GM21447 (cell line): ENCODE data around the gene CFAP299.
"Not testable (repeated sequence)": the region's sequence is repeated elsewhere in the genome, so short reads cannot be mapped to it uniquely, and the experiment has no call there.

ENCODE experiments used
- ATAC-seq: cut with Tn5 transposase; IDR thresholded peaks from one replicate; pipeline ENCODE4 v1.9.1; 2021; ENCODE audit not compliant: unreplicated experiment

The CFAP299 gene

DNA sequence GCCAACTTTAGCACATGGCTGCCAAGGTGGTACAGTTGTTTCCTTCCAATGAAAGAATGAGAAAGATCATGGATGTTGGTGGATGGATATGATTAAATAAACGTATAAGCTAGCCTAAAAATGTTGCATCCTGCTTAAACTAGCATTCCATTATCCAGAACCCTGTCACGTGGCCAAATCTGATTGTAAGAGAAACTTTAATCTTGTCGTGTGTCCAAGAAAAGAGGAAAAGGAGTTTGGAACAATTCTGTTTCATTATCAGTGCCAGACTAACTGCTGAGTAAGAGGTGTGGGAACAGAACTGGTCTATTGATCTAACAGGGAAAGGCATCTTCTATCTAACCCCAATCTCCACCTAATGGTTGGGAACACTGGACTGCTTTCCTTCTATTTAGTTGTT lies 369.8 kb downstream of the CFAP299 start:
- ATAC-seq = no peak

DNA sequence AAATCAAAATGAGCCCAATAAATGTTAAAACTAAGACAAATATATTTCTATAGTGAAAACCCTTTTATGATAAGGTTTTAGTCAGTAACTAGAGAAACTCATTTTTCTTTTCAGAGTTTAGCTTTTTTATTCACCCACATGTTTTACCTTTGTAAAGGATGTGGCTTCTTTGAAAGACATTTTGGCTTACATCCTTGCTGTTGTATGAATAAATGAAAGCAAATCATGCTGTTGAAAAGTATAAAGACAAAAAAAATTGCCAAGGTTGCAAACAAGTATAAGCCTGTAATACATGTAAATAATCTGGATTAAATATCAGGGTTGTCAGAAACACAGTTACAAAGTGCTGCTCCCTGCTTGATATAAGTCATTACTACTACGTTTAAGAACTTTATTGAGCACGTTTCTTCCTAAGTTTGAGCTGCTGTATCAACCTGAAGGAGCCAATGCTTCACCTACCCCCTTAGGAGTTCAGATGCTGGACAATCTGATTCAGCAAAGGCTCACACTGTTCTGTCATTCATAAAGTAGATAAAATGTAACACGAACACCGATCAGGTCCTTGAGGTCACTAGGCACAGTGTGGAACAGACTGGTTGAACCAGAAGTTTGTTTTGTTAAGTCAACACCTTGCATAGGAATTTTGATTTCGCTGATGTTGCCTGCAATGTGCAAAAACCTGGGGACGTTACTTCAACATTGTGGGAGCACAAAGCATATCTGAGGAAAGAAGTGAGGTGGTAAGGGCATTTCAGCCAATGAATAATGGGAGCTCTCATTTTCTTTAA lies 373.7 kb downstream of the CFAP299 start:
- no peak for ATAC-seq

GRCh38 chr4:80710748-80711451 lies 375.4 kb downstream of the CFAP299 start:
- ATAC-seq = no peak

DNA sequence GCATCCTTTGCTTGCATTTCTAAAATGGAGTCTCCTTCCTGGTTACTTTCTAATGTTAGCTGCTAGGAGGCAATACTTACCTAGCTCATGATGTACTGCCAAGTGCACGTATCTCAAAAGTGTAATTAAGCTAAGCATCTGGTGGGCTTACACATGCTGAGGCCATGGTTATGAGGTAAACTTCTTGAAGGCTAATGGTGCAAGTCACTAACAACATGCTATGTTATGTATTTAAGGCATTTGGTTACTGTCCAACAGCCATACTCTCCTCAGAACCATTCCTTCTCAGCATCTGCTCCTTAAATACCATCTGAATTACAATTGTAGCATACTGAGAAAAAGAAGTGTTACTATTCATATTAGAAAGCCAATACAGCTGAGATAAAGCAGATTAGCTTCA lies 376.4 kb downstream of the CFAP299 start:
- ATAC-seq = no peak

DNA sequence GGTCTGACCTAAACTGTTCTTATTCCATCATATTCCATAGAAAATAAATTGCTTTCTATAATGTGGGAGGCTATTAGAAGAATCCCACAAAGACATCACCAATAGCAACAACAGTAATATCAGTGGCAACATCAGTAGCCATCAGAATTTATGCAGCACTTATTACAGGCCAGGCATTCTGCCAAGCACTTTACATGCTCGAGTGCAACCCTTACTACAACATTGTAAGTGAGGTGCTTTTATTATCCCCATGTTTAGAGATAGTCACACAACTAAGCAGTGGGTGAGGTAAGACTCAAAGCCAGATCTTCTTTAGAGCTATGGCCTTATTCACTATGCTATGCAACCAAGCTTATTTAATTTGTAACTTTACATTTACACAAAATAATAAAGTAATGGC lies 377.9 kb downstream of the CFAP299 start:
- ATAC-seq = no peak

GRCh38 chr4:80717204-80717603 lies 381.7 kb downstream of the CFAP299 start:
- no peak for ATAC-seq

GRCh38 chr4:80726471-80726870 lies 390.9 kb downstream of the CFAP299 start:
- ATAC-seq = no peak

- ATAC-seq = no peak
These were observed 394.6 kb downstream of the CFAP299 start for GRCh38 chr4:80730158-80730557.

DNA sequence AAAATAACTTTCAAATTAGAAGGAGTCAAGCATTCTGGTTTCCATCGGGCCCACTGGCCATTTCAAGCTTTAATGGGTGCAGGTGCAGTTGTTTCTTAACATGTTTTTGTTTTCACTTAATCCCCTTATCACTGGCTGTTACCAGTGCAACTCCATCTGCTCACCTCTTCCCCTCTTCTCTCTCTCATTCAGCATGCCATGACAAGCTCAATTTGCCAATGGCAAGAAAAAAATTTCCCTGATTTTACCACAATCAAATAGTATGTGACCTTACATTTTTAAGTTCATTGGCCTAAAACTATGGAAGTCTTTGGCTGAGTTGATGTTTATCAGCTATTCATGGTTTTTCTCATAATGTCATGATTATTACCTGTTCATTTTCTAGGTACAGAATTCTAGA lies 395.9 kb downstream of the CFAP299 start:
- no peak for ATAC-seq

DNA sequence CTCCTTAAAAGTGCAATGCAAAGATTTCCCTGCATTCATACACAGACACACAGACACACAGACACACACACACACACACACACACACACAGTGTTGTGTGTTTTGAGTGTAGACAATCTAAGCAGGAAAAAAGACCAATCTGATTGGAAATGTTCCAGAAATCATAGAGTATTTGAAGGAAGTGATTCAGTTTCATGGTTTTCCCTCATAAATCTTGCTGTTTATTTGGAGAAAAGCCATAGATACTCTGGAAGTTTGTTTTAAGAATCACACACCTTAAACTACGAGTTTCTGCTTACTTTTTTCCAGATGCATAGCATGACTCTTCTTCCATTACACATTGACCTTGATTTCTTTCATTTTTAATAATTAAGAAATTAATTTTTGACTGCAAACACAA lies 396.5 kb downstream of the CFAP299 start:
- no peak for ATAC-seq

DNA sequence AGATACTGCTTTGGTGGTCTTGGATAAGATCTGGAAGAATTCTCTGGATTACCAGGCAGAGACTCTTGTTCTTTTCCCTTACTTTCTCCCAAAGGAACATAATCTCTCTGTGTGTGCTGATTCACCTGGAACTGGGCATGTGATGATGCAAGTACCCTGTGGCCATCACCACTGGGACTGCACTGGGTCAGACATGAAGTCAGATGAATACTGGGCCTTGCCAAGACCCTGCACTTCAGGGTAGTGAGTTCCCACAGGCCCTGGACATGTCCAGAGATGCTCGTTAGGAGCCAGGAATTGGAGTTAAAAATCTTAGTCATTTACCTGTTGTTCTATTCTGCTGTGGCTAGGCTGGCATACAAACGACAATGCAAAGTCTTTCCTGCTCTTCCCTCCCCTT lies 404.8 kb downstream of the CFAP299 start:
- no peak for ATAC-seq

DNA sequence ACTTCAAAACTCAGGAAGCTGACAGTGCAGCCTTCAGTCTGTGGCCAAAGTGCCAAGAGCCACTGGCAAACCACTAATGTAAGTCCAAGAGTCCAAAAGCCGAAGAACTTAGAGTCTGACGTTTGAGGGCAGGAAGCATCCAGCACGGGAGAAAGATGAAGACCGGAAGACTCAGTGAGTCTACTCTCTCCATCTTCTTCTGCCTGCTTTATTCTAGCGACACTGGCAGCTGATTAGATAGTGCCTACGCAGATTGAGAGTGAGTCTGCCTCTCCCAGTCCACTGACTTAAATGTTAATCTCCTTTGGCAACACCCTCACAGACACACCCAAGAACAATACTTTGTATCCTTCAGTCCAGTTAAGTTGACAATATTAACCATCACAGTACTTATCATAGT lies 414.0 kb downstream of the CFAP299 start:
- not testable (repeated sequence) for ATAC-seq

DNA sequence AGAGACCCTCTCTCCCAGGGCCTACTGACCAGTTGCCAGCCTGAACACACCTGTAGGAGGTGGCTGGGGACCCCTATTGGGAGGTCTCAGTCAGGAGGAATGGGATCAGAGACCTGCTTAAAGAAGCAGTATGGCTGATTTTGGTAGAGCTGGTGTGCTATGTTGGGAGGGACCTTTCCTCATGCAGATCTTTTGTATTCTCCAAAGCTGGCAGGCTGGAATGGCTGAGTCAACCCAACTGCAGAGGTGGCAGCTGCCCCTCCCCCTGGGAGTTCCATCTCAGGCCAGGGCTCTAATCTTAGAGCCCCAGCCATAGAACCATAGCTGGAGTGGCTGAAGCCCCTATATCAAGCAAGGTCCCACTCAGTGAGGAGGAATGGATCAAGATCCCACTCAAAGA lies 415.7 kb downstream of the CFAP299 start:
- no peak for ATAC-seq

DNA sequence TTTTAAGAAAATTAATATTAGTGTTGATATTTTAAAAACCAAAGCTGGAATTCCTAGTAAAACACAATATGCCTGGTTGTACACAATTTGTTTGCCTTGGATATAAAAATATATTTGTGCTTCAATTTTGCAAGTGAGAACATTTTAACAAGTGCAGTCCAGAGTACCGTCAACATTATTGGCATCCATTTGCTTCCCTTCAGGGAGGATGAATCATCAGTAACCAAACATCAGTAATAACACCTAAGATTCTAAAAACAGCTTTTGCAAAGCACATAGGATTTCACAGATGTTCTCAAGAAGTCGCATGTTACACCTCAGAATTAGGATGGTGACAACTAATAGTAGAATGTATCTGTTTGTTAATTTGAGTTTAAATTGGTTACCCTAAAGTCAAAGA lies 432.4 kb downstream of the CFAP299 start:
- no peak for ATAC-seq

DNA sequence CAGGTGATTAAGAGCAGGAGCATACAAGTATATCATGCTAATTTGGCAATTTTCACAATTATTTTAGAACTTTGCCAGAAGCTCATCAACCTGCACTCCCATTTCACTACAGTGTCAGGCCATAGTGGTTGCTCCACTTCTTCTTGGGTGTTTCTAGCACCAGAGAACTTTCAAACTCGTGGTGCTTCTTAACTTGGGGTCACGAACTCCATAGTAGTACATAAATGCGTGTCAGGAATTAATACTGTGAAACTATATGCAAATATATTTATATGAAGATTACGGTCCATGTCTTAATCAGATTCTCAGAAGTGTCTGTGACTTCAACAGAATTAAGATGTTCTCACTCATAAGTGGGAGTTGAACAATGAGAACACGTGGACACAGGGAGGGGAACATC lies 440.6 kb downstream of the CFAP299 start:
- ATAC-seq = no peak

- ATAC-seq = no peak
These were observed 445.9 kb downstream of the CFAP299 start for GRCh38 chr4:80781431-80781830.

DNA sequence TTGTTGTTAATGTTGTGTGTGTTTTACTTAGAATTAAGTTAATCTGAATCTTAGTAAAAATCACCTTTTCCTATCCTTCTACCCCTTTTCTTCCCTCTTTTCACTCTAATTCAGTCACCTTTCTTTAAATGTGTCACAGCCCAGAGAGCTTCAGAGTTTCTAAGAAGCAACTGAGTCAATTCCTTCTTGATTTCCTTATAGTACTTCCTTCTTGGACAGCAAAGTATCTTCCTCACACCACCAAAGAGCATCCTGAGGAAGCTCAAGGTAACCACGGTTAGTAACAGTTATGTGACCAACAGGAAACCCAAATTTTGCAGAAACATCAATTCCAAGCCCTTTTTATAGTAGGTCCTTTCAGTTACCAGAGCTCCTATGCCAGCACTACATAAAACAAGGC lies 451.8 kb downstream of the CFAP299 start:
- ATAC-seq = no peak

DNA sequence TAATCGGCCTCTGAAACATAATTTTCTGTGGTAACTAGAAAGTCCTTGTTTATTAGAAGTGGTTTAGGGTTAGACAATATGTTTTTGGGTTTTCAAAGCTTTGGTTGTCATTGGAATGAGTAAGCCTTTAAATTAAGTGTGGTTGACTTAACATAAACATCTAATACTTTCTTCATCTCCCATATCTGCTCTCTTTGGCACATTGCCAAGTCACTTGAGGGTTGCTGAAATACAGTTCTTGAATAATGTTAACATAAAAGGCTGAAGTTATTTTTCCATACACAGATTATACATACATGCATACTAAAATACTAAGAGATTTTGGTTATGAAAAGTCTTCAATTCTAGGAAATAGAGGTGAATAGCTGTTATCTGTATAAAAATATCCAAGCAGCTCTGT lies 453.3 kb downstream of the CFAP299 start:
- no peak for ATAC-seq

DNA sequence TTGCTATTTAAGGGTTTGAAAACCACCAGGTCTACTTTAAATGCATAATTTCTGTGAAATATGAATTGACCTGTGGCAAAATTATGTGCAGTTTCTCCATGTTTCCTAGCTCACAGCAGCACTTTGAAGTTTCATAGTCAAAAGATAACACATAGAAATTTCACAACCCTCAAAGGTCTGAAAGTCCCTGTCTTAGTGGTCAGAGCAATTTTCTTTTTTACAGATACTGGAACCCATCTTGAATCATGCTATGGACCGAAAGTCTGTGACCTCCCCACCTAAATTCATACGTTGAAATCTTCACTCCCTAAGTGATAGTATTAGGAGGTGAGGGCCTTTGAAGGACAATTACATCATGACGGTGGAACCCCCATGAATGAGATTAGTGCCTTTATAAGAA lies 454.6 kb downstream of the CFAP299 start:
- ATAC-seq = no peak

- not testable (repeated sequence) for ATAC-seq
These were observed 458.1 kb downstream of the CFAP299 start for GRCh38 chr4:80793660-80794059.

- no peak for ATAC-seq
These were observed 462.6 kb downstream of the CFAP299 start for GRCh38 chr4:80798082-80798481.

GRCh38 chr4:80800719-80801118 lies 465.2 kb downstream of the CFAP299 start:
- ATAC-seq = not testable (repeated sequence)

GRCh38 chr4:80803337-80803736 lies 467.8 kb downstream of the CFAP299 start:
- no peak for ATAC-seq
